CD4-positive, CD25-positive, alpha-beta regulatory T cell (primary cell): ENCODE data around the gene TTYH1. TPM values are rescaled to one million over a fixed set of nuclear protein-coding genes. Genes with fewer than 3 reads are reported as not detected.
A peak's percentile ranks its signal among the peaks of the same experiment; 100 is the strongest.
"Not testable (repeated sequence)": the region's sequence is repeated elsewhere in the genome, so short reads cannot be mapped to it uniquely, and the experiment has no call there.

ENCODE experiments used
- ATAC-seq, 2 donors: fragments of 150-1000 bp; cut with Tn5 transposase; one replicate each; pipeline ENCODE4 v1.10.0; 2021; ENCODE audit warnings: low read depth in 2 of 2, moderate number of reproducible peaks in 2 of 2, moderate library complexity in 1 of 2
- DNase-seq, 3 donors: peaks; one replicate each; pipeline versions ENCODE4 v3.0.0 to v3.0.0-alpha.2; 2012 to 2022; ENCODE audit warnings: mixed read lengths in 1 of 3
- H3K27ac ChIP-seq: one replicate; pipeline ENCODE4 v1.7.0; 2013; ENCODE audit warnings: mild to moderate bottlenecking, low read length; ENCODE audit not compliant: insufficient read depth, poor library complexity, severe bottlenecking
- H3K27me3 ChIP-seq: one replicate; pipeline ENCODE4 v1.7.0; 2013; ENCODE audit warnings: low read length; ENCODE audit not compliant: control insufficient read depth, insufficient read depth
- H3K36me3 ChIP-seq: one replicate; pipeline ENCODE4 v1.7.0; 2013; ENCODE audit warnings: mild to moderate bottlenecking, low read length, moderate library complexity; ENCODE audit not compliant: control insufficient read depth, insufficient read depth
- H3K4me1 ChIP-seq: 2 replicates; pipeline ENCODE4 v1.7.0; 2013; ENCODE audit warnings: mild to moderate bottlenecking, low read length; ENCODE audit not compliant: insufficient read depth, control insufficient read depth, poor library complexity, severe bottlenecking
- H3K4me3 ChIP-seq: one replicate; pipeline ENCODE4 v1.7.0; 2013; ENCODE audit warnings: low read depth, mild to moderate bottlenecking, low read length, moderate library complexity
- H3K9me3 ChIP-seq, 2 experiments: 1 replicate in 1 of 2; 2 replicates in 1 of 2; pipeline ENCODE4 v1.7.0; 2013; ENCODE audit warnings: low read length in 2 of 2, mild to moderate bottlenecking in 1 of 2, moderate library complexity in 1 of 2; ENCODE audit not compliant: control insufficient read depth in 2 of 2
- H3K27ac Mint-ChIP-seq, 3 donors: one replicate each; pipeline ENCODE4 v1.8.0; 2020 to 2022; ENCODE audit warnings: mild to moderate bottlenecking in 3 of 3, mixed read lengths in 3 of 3, moderate library complexity in 2 of 3
- H3K27me3 Mint-ChIP-seq: one replicate; pipeline ENCODE4 v1.8.0; 2022; ENCODE audit warnings: mild to moderate bottlenecking, mixed read lengths
- H3K36me3 Mint-ChIP-seq: one replicate; pipeline ENCODE4 v1.8.0; 2020; ENCODE audit warnings: mixed read lengths
- H3K4me1 Mint-ChIP-seq, 4 donors: one replicate each; pipeline ENCODE4 v1.8.0; 2020 to 2022; ENCODE audit warnings: mixed read lengths in 4 of 4, mild to moderate bottlenecking in 1 of 4
- H3K4me3 Mint-ChIP-seq, 4 donors: one replicate each; pipeline ENCODE4 v1.8.0; 2020 to 2022; ENCODE audit warnings: mild to moderate bottlenecking in 4 of 4, mixed read lengths in 4 of 4, moderate library complexity in 3 of 4
- H3K9me3 Mint-ChIP-seq, 7 donors: one replicate each; pipeline ENCODE4 v1.8.0; 2020 to 2022; ENCODE audit warnings: mixed read lengths in 7 of 7, mild to moderate bottlenecking in 3 of 7, moderate library complexity in 2 of 7
- polyA plus RNA-seq, 4 donors: library from polyadenylated mRNA; unstranded; fragments of 300-500 nt; fragmentation: Illumina TruSeq; gene quantifications; one replicate each; pipeline ENCODE4 v1.2.3, GENCODE V29; 2021
- total RNA-seq: library from RNA; stranded (reverse); gene quantifications from one replicate; pipeline ENCODE4 v1.2.3, GENCODE V29; 2022

TTYH1 gene
- total and polyA plus RNA-seq, 5 donors from 2014 or later, result 0.17 to 1.00 (median 0.31) TPM; not detected in 2

DNA sequence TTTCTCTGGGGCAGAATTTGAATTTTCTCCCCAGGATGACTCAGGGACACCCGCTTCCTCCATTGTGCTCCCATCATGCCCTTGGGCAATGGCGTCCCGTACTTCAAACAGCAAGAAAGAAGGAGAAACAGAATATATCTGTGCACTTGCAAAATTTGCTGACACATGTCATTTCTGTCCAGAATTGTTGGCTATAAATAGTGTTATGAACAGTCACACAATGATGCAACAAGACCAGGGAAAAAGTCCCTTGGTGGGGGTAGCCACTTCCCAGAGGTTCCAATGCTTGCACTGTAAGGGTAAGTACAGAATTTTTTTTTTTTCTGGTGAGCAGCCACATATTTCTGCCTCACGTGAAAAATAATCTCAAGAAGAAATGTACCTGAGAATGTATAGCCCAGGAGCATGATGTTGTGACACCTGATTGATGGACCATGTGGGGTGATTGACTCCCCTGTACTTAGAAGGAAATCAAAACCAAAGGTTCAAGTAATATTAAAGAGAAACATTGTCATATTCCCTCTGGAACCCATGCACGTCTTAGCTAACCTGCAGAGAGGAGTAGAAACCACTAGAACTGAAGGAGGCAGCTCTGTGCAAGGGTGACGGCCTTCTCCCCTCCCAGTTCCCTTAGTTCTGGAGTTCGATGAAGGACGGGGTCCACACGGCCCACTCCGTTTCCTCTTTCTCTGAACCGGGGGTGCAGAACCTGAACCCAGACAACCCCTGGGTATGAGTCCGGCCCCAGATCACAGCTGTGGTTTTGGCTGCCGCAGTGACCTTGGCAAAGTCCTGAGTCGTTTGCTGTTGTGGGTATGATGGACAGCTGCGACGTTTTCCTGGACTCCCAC lies 41.3 kb upstream of the TTYH1 start:
- Histone ChIP-seq H3K27ac (no peak overlapping the region), H3K4me3 (no peak overlapping the region), H3K9me3 (no peaks in the 10 kb centered on the region), H3K27me3 (no peaks in the 10 kb centered on the region), H3K4me1 (peaks cover 62% of the 10 kb centered on the region), H3K36me3 (no peaks in the 10 kb centered on the region)
- Mint-ChIP-seq H3K27me3 (peaks cover 13% of the 10 kb centered on the region), H3K4me3 (peak overlapping the region in 3 of 4 donors; percentile 5 to 31 (median 20)), H3K27ac (no peak overlapping the region), H3K36me3 (no peaks in the 10 kb centered on the region), H3K9me3 (no peaks in the 10 kb centered on the region), H3K4me1 (peaks cover 26 to 83% (median 60%) of the 10 kb centered on the region in 4 donors)
- DNase-seq, result no peak
- ATAC-seq, result no peak

DNA sequence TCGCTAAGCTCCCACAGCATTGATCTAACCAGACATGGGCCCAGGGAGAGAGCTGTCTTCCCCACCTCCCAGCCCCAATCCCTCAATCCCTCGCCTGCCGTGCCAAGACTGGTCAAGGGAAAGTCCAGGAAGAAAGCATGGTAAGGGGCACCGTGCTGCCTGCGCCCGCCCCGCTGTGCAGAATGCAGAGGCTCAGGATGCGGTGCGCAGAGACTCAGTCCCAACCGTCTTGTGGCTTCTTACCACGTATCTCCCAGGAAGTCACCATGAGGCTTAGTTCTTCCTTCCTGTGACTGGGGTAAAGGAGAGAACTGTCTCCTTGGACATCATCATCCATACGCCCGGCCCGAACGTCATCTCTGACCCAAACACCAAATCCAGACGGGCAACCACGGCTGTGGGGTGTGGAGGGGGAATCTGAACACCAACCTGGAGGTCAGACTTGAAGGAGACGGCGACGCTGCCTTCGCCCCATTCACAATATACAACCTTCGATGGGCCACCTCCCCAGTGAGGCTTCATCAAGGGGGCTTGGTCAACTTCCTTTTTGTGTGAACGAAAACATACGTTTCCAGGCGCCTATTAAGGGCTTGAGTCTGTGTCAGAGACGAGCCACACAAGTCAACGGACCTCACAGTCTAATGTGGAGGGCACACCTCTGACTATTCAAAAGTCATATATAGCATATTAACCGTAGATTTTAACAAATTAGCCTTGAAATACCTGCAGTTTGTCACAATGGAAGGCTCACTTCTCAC lies 39.9 kb upstream of the TTYH1 start:
- H3K27ac ChIP-seq, DNase-seq, H3K9me3 ChIP-seq, H3K36me3 Mint-ChIP-seq, H3K9me3 Mint-ChIP-seq, H3K27me3 ChIP-seq, ATAC-seq, H3K36me3 ChIP-seq, H3K4me3 ChIP-seq: not testable (repeated sequence)
- Mint-ChIP-seq H3K27ac (peak overlapping the region; percentile 53 to 81 (median 69)), H3K27me3 (peaks cover 11% of the 10 kb centered on the region), H3K4me1 (peaks cover 20 to 81% (median 58%) of the 10 kb centered on the region in 4 donors), H3K4me3 (peak overlapping the region in 3 of 4 donors; percentile 69 to 82 (median 80))
- H3K4me1 ChIP-seq, result peaks cover 62% of the 10 kb centered on the region

- H3K36me3 ChIP-seq, result no peaks in the 10 kb centered on the region
- no peaks in the 10 kb centered on the region for H3K36me3 Mint-ChIP-seq
- no peak overlapping the region for H3K4me3 ChIP-seq
- H3K27me3 Mint-ChIP-seq, result peaks cover 19% of the 10 kb centered on the region
- H3K4me3 Mint-ChIP-seq, result peak overlapping the region; percentile 27 to 62 (median 51)
- H3K9me3 ChIP-seq, result peaks cover 0 to 3% of the 10 kb centered on the region in 2 experiments
- H3K9me3 Mint-ChIP-seq, result peaks cover 0 to 7% (median 0%) of the 10 kb centered on the region in 7 donors
- DNase-seq (no peak), ATAC-seq (no peak)
- peak overlapping the region; percentile 23 to 80 (median 67) for H3K27ac Mint-ChIP-seq
- peaks cover 55% of the 10 kb centered on the region for H3K4me1 ChIP-seq
- H3K27ac ChIP-seq, result no peak overlapping the region
- H3K27me3 ChIP-seq, result no peaks in the 10 kb centered on the region
- peaks cover 18 to 75% (median 52%) of the 10 kb centered on the region in 4 donors for H3K4me1 Mint-ChIP-seq
Measured at GRCh38 chr19:54376610-54377285, 38.5 kb upstream of the TTYH1 start.

DNA sequence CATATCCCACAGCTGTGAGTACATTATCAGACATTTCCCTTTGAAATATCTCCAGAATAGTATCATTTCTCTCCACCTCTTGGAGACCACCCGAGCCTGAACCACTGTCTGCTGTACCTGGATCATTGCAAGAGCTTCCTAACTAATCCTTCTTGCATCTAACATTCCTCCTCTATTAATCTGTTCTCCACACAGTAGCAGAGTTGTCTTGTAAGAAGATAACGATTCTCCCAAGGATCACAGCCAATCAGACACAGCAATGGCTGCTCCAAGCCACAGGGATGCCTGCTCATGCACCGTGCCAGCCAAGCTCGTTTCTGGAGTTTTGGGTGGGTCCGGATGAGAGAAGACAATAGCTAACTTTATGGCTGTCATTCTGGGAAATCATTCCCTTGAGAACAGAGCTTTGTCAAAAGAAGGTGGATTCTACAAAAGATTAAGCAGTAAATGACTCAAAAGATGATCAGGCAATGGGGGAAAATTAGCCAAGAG lies 36.0 kb upstream of the TTYH1 start:
- no peaks in the 10 kb centered on the region for H3K36me3 ChIP-seq
- Mint-ChIP-seq H3K9me3 (peaks cover 0 to 7% (median 0%) of the 10 kb centered on the region in 7 donors), H3K4me3 (peak overlapping the region in 1 of 4 donors; percentile 28), H3K27ac (no peak overlapping the region), H3K27me3 (peaks cover 13% of the 10 kb centered on the region), H3K36me3 (no peaks in the 10 kb centered on the region), H3K4me1 (peaks cover 11 to 64% (median 41%) of the 10 kb centered on the region in 4 donors)
- no peak for ATAC-seq
- H3K4me1 ChIP-seq, result peaks cover 45% of the 10 kb centered on the region
- no peak overlapping the region for H3K27ac ChIP-seq
- H3K9me3 ChIP-seq, result peaks cover 0 to 3% of the 10 kb centered on the region in 2 experiments
- no peaks in the 10 kb centered on the region for H3K27me3 ChIP-seq
- no peak for DNase-seq
- no peak overlapping the region for H3K4me3 ChIP-seq

DNA sequence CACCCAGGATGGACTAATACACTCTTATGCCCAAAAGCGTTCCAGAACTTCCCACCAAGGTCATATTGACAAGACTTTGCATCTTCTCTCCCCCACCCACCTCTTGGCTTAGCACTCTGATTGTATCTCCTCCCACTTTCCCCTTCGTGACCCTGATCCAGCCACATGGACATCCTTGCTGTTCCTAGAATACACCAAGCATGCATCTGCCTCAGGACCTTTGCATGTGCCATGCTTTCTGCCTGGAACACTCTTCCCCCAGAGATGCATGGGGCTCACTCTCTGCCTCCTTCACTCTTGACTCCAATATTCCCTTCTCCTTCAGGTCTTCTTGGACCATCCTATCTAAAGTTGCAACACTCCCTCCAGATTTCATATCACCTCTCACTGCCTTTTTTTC lies 34.4 kb upstream of the TTYH1 start:
- H3K27ac Mint-ChIP-seq, result peak overlapping the region in 1 of 3 donors; percentile 17
- H3K4me1 Mint-ChIP-seq, result peaks cover 11 to 56% (median 34%) of the 10 kb centered on the region in 4 donors

GRCh38 chr19:54382041-54382440 lies 33.2 kb upstream of the TTYH1 start:
- peaks cover 13% of the 10 kb centered on the region for H3K27me3 Mint-ChIP-seq
- not testable (repeated sequence) for H3K9me3 ChIP-seq

More for the DNA sequence above, 34.4 kb upstream of the TTYH1 start:
- H3K27ac ChIP-seq, result no peak overlapping the region
- Mint-ChIP-seq H3K4me3 (peak overlapping the region in 1 of 4 donors; percentile 20), H3K36me3 (no peaks in the 10 kb centered on the region), H3K9me3 (peaks cover 0 to 7% (median 0%) of the 10 kb centered on the region in 7 donors), H3K27me3 (peaks cover 13% of the 10 kb centered on the region)
- no peak for ATAC-seq
- peaks cover 30% of the 10 kb centered on the region for H3K4me1 ChIP-seq
- H3K27me3 ChIP-seq, result no peaks in the 10 kb centered on the region
- peaks cover 0 to 3% of the 10 kb centered on the region in 2 experiments for H3K9me3 ChIP-seq
- no peaks in the 10 kb centered on the region for H3K36me3 ChIP-seq
- H3K4me3 ChIP-seq, result no peak overlapping the region
- DNase-seq, result no peak

GRCh38 chr19:54383330-54383729 lies 31.9 kb upstream of the TTYH1 start:
- DNase-seq, result peak in 1 of 3 donors; percentile 29
- Mint-ChIP-seq H3K27ac (peak overlapping the region in 1 of 3 donors; percentile 87), H3K27me3 (peaks cover 15% of the 10 kb centered on the region), H3K36me3 (no peaks in the 10 kb centered on the region), H3K4me3 (peak overlapping the region in 2 of 4 donors; percentile 40 to 49), H3K9me3 (peaks cover 0 to 7% (median 0%) of the 10 kb centered on the region in 7 donors), H3K4me1 (peaks cover 16 to 48% (median 30%) of the 10 kb centered on the region in 4 donors)
- Histone ChIP-seq H3K27me3 (no peaks in the 10 kb centered on the region), H3K4me1 (peaks cover 27% of the 10 kb centered on the region), H3K27ac (no peak overlapping the region), H3K9me3 (peaks cover 0 to 3% of the 10 kb centered on the region in 2 experiments), H3K4me3 (no peak overlapping the region), H3K36me3 (no peaks in the 10 kb centered on the region)
- no peak for ATAC-seq

More at GRCh38 chr19:54382041-54382440, 33.2 kb upstream of the TTYH1 start:
- not testable (repeated sequence) for H3K4me3 Mint-ChIP-seq, H3K27ac Mint-ChIP-seq, H3K9me3 Mint-ChIP-seq, H3K36me3 Mint-ChIP-seq, DNase-seq, ATAC-seq, H3K4me3 ChIP-seq, H3K27me3 ChIP-seq, H3K36me3 ChIP-seq, H3K27ac ChIP-seq
- H3K4me1 ChIP-seq, result peaks cover 23% of the 10 kb centered on the region
- H3K4me1 Mint-ChIP-seq, result peaks cover 11 to 47% (median 27%) of the 10 kb centered on the region in 4 donors
